BJ (cell line): Measurements from ENCODE around the gene PEX14. TPM values are rescaled to one million over a fixed set of nuclear protein-coding genes. Genes with fewer than 3 reads are reported as not detected.
"Not testable (repeated sequence)": the region's sequence is repeated elsewhere in the genome, so short reads cannot be mapped to it uniquely, and the experiment has no call there.

Experiments
- CTCF ChIA-PET: fragments of 350-600 bp; formaldehyde crosslinking; extraction: SDS; loops from one replicate; lab custom pipeline; 2021; ENCODE audit warnings: antibody characterized with exemption, inconsistent platforms; lab: Yijun Ruan, JAX
- POLR2A ChIA-PET: fragments of 300-600 bp; sonication (Branson Sonifier 250); formaldehyde crosslinking; extraction: SDS; loops from one replicate; lab custom pipeline; 2021; ENCODE audit warnings: antibody characterized with exemption; lab: Charles Lee
- DNase-seq: peaks from one replicate; pipeline ENCODE4 v3.0.0-alpha.2; 2011; ENCODE audit warnings: low read depth
- H3K27me3 ChIP-seq: 2 replicates; pipeline ENCODE4 v1.6.0; 2011; ENCODE audit warnings: low read length; ENCODE audit not compliant: control insufficient read depth, insufficient read depth
- H3K36me3 ChIP-seq: 2 replicates; pipeline ENCODE4 v1.5.1; 2011; ENCODE audit warnings: low read length; ENCODE audit not compliant: control insufficient read depth, insufficient read depth
- H3K4me3 ChIP-seq: 2 replicates; pipeline ENCODE4 v1.5.1; 2011; ENCODE audit warnings: low read depth, mild to moderate bottlenecking, control low read depth, low read length
- polyA plus RNA-seq: library from polyadenylated mRNA; depleted of rRNA; stranded (reverse); fragments of >200 nt; gene quantifications from 2 replicates; pipeline ENCODE4 v1.2.3, GENCODE V29; 2011
- TF ChIP-seq, protein P1 (sequence below): IDR thresholded peaks from 2 replicates; pipeline ENCODE4 v1.5.1; 2011; ENCODE audit warnings: low read depth, mild to moderate bottlenecking, control low read depth, inconsistent platforms, low read length, moderate library complexity; ENCODE audit not compliant: insufficient read depth

PEX14 gene
- polyA plus RNA-seq, 1 experiment: 10.1 TPM

DNA sequence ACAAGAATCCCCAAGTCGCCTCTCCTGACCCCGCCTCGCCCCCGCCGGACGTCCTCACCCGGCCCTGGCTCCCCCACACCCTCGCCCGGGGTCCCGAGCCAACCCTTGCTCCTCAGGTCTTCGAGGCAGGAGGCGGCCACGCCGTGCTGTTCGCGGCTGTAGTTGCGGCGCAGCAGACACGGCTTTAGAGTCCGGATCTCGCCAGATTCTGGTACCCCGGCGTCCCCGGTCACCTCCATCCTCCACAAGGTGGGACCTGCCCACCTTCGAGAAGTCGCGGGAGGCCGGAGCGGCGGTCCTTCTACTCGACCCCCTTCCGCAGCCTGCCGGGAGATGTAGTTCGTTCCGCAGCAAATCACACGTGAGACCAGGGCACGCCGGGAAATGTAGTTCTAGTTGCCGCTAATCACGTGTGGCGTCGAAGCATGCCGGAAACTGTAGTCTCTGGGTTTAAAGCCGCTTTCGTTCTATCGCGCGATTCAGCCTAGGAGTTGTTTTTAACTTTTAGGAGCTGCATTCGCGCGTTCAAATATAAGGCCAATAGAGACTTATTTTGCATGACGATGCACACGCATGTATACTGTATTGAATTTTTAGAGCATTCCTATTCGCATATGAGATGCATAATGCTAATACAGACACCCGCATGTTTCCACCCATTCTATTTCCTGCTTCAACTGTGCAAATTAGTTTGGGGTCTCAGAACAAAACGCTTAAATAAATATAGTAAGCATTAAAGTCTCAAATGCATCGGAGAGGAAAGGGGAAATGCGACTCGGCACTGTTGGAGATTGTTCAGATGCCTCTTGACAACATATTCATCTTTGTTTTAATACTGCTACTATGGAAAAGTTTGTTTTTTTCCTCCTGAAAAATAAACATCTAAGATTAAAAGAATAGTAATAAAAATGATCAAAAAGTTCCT, 2.3 kb upstream of the PEX14 start, which contains the start of gene DFFA:
DFFA (minus strand) TSS at position 310 of the 925 bp plus-strand sequence; CDS start at position 239, 71 bp downstream.
- Histone ChIP-seq H3K36me3 (peaks cover 5% of the 10 kb centered on the region; the same call in 1 of the 2 replicates), H3K4me3 (peak within 1 kb of the TSS; percentile 62), H3K27me3 (no peaks in the 10 kb centered on the region)
- peak; percentile 78 for DNase-seq
- ChIA-PET CTCF (interaction anchor here (1.0 kb wide), 1 partner anchor 23 kb away, joined by 4 read pairs; no protein-coding TSS in a partner anchor), POLR2A (interaction anchor here (0.6 kb wide), 2 partner anchors 10 to 579 kb away, joined by 3 to 8 read pairs; no protein-coding TSS in a partner anchor)
- TF ChIP-seq, protein P1, sequence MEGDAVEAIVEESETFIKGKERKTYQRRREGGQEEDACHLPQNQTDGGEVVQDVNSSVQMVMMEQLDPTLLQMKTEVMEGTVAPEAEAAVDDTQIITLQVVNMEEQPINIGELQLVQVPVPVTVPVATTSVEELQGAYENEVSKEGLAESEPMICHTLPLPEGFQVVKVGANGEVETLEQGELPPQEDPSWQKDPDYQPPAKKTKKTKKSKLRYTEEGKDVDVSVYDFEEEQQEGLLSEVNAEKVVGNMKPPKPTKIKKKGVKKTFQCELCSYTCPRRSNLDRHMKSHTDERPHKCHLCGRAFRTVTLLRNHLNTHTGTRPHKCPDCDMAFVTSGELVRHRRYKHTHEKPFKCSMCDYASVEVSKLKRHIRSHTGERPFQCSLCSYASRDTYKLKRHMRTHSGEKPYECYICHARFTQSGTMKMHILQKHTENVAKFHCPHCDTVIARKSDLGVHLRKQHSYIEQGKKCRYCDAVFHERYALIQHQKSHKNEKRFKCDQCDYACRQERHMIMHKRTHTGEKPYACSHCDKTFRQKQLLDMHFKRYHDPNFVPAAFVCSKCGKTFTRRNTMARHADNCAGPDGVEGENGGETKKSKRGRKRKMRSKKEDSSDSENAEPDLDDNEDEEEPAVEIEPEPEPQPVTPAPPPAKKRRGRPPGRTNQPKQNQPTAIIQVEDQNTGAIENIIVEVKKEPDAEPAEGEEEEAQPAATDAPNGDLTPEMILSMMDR: no peak

DNA sequence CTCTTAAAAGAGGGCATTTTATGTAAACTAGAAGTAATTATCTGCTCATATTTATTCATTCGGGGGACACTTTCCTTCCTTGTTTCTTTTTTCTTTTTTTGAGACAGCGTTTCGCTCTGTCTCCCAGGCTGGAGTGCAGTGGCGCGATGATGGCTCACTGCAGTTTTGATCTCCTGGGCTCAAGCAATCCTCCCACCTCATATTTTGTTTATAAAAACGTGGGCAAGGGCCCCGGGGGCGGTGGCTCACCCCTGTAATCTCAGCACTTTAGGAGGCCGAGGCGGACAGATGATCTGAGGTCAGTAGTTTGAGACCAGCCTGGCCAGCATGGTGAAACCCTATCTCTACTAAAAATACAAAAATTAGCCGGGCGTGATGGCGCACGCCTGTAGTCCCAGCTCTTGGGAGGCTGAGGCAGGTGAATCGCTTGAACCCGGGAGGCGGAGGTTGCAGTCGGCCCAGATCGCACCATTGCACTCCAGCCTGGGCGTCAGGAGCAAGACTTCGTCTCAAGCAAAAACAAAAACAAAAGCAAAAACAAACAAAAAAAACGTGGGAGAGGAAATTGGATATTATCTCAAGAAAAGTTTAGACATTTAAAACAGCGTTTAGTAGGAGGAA, 1.5 kb upstream of the PEX14 start:
- Histone ChIP-seq H3K36me3 (0 out of 2 replicates have a peak, but pooled peaks cover 1% of the 10 kb centered on the region), H3K27me3 (no peaks in the 10 kb centered on the region), H3K4me3 (no peak overlapping the region)
- ChIA-PET CTCF (interaction anchor here (1.0 kb wide), 1 partner anchor 22 kb away, joined by 4 read pairs; no protein-coding TSS in a partner anchor), POLR2A (interaction anchor here (0.6 kb wide), 2 partner anchors 11 to 578 kb away, joined by 3 to 8 read pairs; no protein-coding TSS in a partner anchor)
- DNase-seq: no peak
- TF ChIP-seq, protein P1: no peak

DNA sequence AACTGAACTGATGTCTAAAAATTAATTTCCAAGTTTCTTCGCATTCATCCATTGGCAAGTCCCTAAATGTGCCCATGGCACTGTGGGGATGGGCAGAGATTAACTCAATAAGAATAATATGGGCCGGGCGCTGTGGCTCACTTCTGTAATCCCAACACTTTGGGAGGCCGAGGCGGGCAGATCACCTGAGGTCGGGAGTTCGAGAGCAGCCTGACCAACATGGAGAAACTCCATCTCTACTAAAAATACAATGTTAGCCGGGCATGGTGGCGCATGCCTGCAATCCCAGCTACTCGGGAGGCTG, 489 bp upstream of the PEX14 start:
- H3K4me3 ChIP-seq: peak overlapping the region; percentile 74
- POLR2A ChIA-PET, H3K36me3 ChIP-seq, H3K27me3 ChIP-seq, DNase-seq: not testable (repeated sequence)
- CTCF ChIA-PET: interaction anchor here (1.2 kb wide), 1 partner anchor 21 kb away, joined by 9 read pairs; no protein-coding TSS in a partner anchor

DNA sequence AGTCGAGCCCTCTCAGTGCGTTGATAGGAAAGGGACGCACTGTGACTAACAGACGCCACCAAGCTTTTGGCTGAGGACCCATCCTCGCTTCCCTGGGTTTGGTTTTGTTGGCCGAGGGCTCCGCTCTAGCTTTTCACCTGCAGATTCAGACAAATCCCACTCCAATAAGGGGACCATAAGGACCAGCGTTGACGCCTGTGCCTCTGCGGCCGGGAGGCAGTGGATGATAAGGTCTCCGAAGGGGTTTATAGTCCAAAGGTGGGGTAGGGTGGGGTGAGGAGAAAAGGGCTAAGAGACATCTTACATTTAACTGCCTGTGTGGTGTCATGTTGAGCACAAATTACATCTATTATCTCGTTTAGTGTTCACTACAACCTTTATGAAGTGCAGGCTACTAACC, 760 bp downstream of the PEX14 start:
- H3K36me3 ChIP-seq: no peaks in the 10 kb centered on the region
- TF ChIP-seq, protein P1: no peak
- H3K4me3 ChIP-seq: peak overlapping the region; percentile 74
- DNase-seq: no peak
- ChIA-PET CTCF (interaction anchor here (1.2 kb wide), 1 partner anchor 19 kb away, joined by 9 read pairs; no protein-coding TSS in a partner anchor), POLR2A (interaction anchor here (0.7 kb wide), 1 partner anchor 322 kb away, joined by 9 read pairs; no protein-coding TSS in a partner anchor)
- H3K27me3 ChIP-seq: no peaks in the 10 kb centered on the region

DNA sequence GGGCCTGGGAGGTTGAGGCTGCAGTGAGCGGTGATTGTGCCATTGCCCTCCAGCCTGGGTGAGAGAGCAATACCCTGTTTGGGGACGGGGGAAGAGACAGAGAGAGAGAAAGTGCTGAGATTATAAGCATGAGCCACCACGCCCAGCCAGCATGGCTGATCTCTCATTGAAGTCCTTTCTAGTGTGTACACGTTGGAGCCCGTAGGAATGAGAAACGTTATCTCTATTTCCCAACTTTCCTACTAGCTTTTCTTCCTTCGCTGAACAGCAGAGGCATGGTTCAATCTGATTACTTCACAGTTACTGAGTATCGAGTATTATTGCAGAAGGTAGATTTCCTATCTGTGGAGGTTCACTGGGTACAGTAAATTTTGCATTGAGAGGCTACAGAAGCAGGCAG, 4.5 kb downstream of the PEX14 start:
- TF ChIP-seq, protein P1: no peak
- ChIA-PET CTCF (interaction anchor here (3.3 kb wide), 1 partner anchor 15 kb away, joined by 19 read pairs; no protein-coding TSS in a partner anchor), POLR2A (no interaction called here)
- Histone ChIP-seq H3K36me3 (no peaks in the 10 kb centered on the region), H3K27me3 (no peaks in the 10 kb centered on the region), H3K4me3 (no peak overlapping the region)
- no peak for DNase-seq
